B cell (primary cell): ENCODE data around the gene SLC2A5. TPM values are rescaled to one million over a fixed set of nuclear protein-coding genes. Genes with fewer than 3 reads are reported as not detected.

Source experiments
- ATAC-seq: fragments of 200-7000 bp; cut with Tn5 transposase; one replicate; pipeline ENCODE4 v1.10.0; 2021; ENCODE audit warnings: low read depth, mild to moderate bottlenecking, moderate number of reproducible peaks, moderate library complexity
- CTCF ChIA-PET: fragments of 350-600 bp; sonication (Branson Sonifier 250); formaldehyde crosslinking; loops from one replicate; lab custom pipeline; 2021; ENCODE audit warnings: antibody characterized with exemption, inconsistent platforms; lab: Charles Lee
- POLR2A ChIA-PET: fragments of 350-600 bp; sonication (Branson Sonifier 250); formaldehyde crosslinking; loops from one replicate; lab custom pipeline; 2021; ENCODE audit warnings: antibody characterized with exemption; lab: Charles Lee
- DNase-seq: peaks from one replicate; pipeline ENCODE4 v3.0.0; 2013
- H2AFZ ChIP-seq: 2 replicates; pipeline ENCODE4 v1.6.1; 2012; ENCODE audit warnings: mild to moderate bottlenecking, low read depth, low read length; ENCODE audit not compliant: insufficient read depth, poor library complexity, severe bottlenecking
- H3K27ac ChIP-seq, 2 donors: 1 replicate in 1 of 2; 2 replicates in 1 of 2; pipeline ENCODE4 v1.5.1; 2012 to 2013; ENCODE audit warnings: low read length in 2 of 2, mild to moderate bottlenecking in 2 of 2, moderate library complexity in 1 of 2
- H3K27me3 ChIP-seq, 4 experiments: fragments of 200-600 bp in 1 of 4; sonication (generic) in 1 of 4; replicated peaks in 1 of 4; 1 replicate in 2 of 4; 2 replicates in 2 of 4; pipeline versions ENCODE4 v1.6.1 to v1.7.0; 2013 to 2016; ENCODE audit warnings: low read length in 3 of 4, mild to moderate bottlenecking in 2 of 4, mixed read lengths in 1 of 4, moderate library complexity in 1 of 4; ENCODE audit not compliant: insufficient read depth in 4 of 4, control insufficient read depth in 3 of 4; ENCODE audit errors: control extremely low read depth in 1 of 4
- H3K36me3 ChIP-seq, 2 experiments: replicated peaks in 1 of 2; 1 replicate in 1 of 2; 2 replicates in 1 of 2; pipeline versions ENCODE4 v1.6.1 to v1.7.1; 2013; ENCODE audit warnings: low read length in 1 of 2; ENCODE audit not compliant: insufficient read depth in 2 of 2, control insufficient read depth in 1 of 2; ENCODE audit errors: control extremely low read depth in 1 of 2, extremely low read depth in 1 of 2
- H3K4me1 ChIP-seq, 2 donors: fragments of 200-600 bp in 1 of 2; sonication (generic) in 1 of 2; 1 replicate in 1 of 2; 2 replicates in 1 of 2; pipeline versions ENCODE4 v1.5.1 to v1.6.1; 2013 to 2017; ENCODE audit warnings: low read length in 2 of 2; ENCODE audit not compliant: control insufficient read depth in 2 of 2, insufficient read depth in 2 of 2
- H3K4me2 ChIP-seq: replicated peaks from 2 replicates; pipeline ENCODE3; 2012; ENCODE audit warnings: mild to moderate bottlenecking, low read depth, low read length; ENCODE audit not compliant: poor library complexity, severe bottlenecking
- H3K4me3 ChIP-seq, 5 experiments: fragments of 200-600 bp in 1 of 5; sonication (generic) in 1 of 5; 1 replicate in 3 of 5; 2 replicates in 2 of 5; pipeline versions ENCODE4 v1.5.1 to v1.7.0; 2011 to 2016; ENCODE audit warnings: low read length in 4 of 5, mild to moderate bottlenecking in 4 of 5, low read depth in 2 of 5, control low read depth in 1 of 5, moderate library complexity in 1 of 5; ENCODE audit not compliant: insufficient read depth in 1 of 5; ENCODE audit errors: control extremely low read depth in 1 of 5, extremely low read depth in 1 of 5
- H3K79me2 ChIP-seq: fragments of 200-600 bp; sonication (generic); one replicate; pipeline ENCODE4 v1.6.0; 2016; ENCODE audit warnings: low read length; ENCODE audit not compliant: control insufficient read depth, insufficient read depth
- H3K9ac ChIP-seq: fragments of 200-600 bp; sonication (generic); 2 replicates; pipeline ENCODE4 v1.6.1; 2017; ENCODE audit warnings: mild to moderate bottlenecking, low read length, moderate library complexity
- H3K9me3 ChIP-seq, 3 donors: one replicate each; pipeline versions ENCODE4 v1.6.1 to v1.7.1; 2013; ENCODE audit warnings: low read length in 2 of 3; ENCODE audit not compliant: control insufficient read depth in 2 of 3, insufficient read depth in 1 of 3; ENCODE audit errors: control extremely low read depth in 1 of 3
- H4K20me1 ChIP-seq: 2 replicates; pipeline ENCODE4 v1.6.0; 2012; ENCODE audit warnings: mild to moderate bottlenecking, low read length; ENCODE audit not compliant: insufficient read depth, control insufficient read depth, poor library complexity, severe bottlenecking
- H3K27ac Mint-ChIP-seq: one replicate; pipeline ENCODE4 v1.8.0; 2021; ENCODE audit warnings: mixed read lengths
- H3K27me3 Mint-ChIP-seq: one replicate; pipeline ENCODE4 v1.8.0; 2021; ENCODE audit warnings: mixed read lengths
- H3K4me1 Mint-ChIP-seq: one replicate; pipeline ENCODE4 v1.8.0; 2021; ENCODE audit warnings: mixed read lengths
- H3K4me3 Mint-ChIP-seq: one replicate; pipeline ENCODE4 v1.8.0; 2021; ENCODE audit warnings: mixed read lengths
- H3K9me3 Mint-ChIP-seq: one replicate; pipeline ENCODE4 v1.8.0; 2022; ENCODE audit warnings: mixed read lengths; ENCODE audit not compliant: insufficient read depth
- EZH2 ChIP-seq: IDR thresholded peaks from 2 replicates; pipeline ENCODE4 v1.6.1; 2012; ENCODE audit warnings: borderline replicate concordance, low read depth, mild to moderate bottlenecking, moderate library complexity, low read length; ENCODE audit not compliant: insufficient read depth, poor library complexity, severe bottlenecking
- WGBS: methylation state at CpG from one replicate; pipeline ENCODE4 v1.1.5; 2013; ENCODE audit warnings: missing lambda C conversion rate; ENCODE audit not compliant: insufficient coverage; 5-methylcytosine and 5-hydroxymethylcytosine counted together
- intact Hi-C: fragments of 100-400 bp; cut with micrococcal nuclease; formaldehyde crosslinking; loops from one replicate; pipeline ENCODE4 v1.10.0; 2022
- polyA plus RNA-seq: library from polyadenylated mRNA; depleted of rRNA; stranded (reverse); fragments of >200 nt; gene quantifications from 2 replicates; pipeline ENCODE4 v1.2.3, GENCODE V29; 2012
- total RNA-seq, 2 donors: library from RNA; stranded (reverse); fragments of 120-200 nt in 1 of 2; gene quantifications; 1 replicate in 1 of 2; 2 replicates in 1 of 2; pipeline versions ENCODE4 v1.2.3 to v1.2.4, GENCODE V29; 2013 to 2022
- TF ChIP-seq, protein P1 (sequence below): fragments of 200-600 bp; IDR thresholded peaks from one replicate; pipeline ENCODE4 v1.8.0; 2022; ENCODE audit warnings: antibody characterized with exemption, mild to moderate bottlenecking

The SLC2A5 gene
- total and polyA plus RNA-seq, 2 donors (not counting 1 experiment from before 2014, with no cell fraction given): 16.7 to 29.5 TPM

DNA sequence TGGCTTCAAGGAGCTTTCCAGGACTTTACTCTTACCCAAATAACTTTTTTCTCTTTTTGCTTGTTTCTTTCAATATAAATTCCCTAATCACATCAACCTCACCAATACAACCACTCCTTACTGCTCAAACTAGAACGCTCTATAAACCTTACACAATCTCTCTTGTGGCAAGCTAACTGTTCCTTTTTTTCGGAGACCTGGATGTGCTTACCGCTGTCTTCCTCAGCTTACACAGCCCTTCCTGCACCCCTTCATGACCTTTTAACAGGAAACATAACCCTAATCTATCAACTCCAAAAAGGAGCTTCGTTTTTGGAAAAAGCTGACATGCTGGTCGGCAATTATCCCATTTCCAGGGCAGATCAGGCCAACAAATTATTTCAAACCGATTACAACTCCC is 24.1 kb upstream of the SLC2A5 start:
- DNase-seq (no peak), ATAC-seq (no peak)
- WGBS: 44% methylated on average over 6 of the region's 6 CpGs
- H3K27ac ChIP-seq: no peak overlapping the region
- POLR2A ChIA-PET: no interaction called here
- TF ChIP-seq EZH2: no peak
- TF ChIP-seq, protein P1, sequence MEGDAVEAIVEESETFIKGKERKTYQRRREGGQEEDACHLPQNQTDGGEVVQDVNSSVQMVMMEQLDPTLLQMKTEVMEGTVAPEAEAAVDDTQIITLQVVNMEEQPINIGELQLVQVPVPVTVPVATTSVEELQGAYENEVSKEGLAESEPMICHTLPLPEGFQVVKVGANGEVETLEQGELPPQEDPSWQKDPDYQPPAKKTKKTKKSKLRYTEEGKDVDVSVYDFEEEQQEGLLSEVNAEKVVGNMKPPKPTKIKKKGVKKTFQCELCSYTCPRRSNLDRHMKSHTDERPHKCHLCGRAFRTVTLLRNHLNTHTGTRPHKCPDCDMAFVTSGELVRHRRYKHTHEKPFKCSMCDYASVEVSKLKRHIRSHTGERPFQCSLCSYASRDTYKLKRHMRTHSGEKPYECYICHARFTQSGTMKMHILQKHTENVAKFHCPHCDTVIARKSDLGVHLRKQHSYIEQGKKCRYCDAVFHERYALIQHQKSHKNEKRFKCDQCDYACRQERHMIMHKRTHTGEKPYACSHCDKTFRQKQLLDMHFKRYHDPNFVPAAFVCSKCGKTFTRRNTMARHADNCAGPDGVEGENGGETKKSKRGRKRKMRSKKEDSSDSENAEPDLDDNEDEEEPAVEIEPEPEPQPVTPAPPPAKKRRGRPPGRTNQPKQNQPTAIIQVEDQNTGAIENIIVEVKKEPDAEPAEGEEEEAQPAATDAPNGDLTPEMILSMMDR: no peak
- H3K27me3 Mint-ChIP-seq: peaks cover 7% of the 10 kb centered on the region
- H3K79me2 ChIP-seq: no peaks in the 10 kb centered on the region
- H3K9me3 Mint-ChIP-seq: no peaks in the 10 kb centered on the region
- CTCF ChIA-PET: no interaction called here
- H4K20me1 ChIP-seq: no peaks in the 10 kb centered on the region
- no peak overlapping the region for H3K4me3 Mint-ChIP-seq
- H3K27me3 ChIP-seq: no peaks in the 10 kb centered on the region
- H3K4me2 ChIP-seq: no peak overlapping the region
- no peak overlapping the region for H2AFZ ChIP-seq
- H3K4me1 ChIP-seq: no peaks in the 10 kb centered on the region
- no peak overlapping the region for H3K9ac ChIP-seq
- intact Hi-C loops: no loop called here
- no peaks in the 10 kb centered on the region for H3K9me3 ChIP-seq
- H3K27ac Mint-ChIP-seq: no peak overlapping the region
- no peaks in the 10 kb centered on the region for H3K36me3 ChIP-seq
- no peak overlapping the region for H3K4me3 ChIP-seq
- H3K4me1 Mint-ChIP-seq: no peaks in the 10 kb centered on the region

DNA sequence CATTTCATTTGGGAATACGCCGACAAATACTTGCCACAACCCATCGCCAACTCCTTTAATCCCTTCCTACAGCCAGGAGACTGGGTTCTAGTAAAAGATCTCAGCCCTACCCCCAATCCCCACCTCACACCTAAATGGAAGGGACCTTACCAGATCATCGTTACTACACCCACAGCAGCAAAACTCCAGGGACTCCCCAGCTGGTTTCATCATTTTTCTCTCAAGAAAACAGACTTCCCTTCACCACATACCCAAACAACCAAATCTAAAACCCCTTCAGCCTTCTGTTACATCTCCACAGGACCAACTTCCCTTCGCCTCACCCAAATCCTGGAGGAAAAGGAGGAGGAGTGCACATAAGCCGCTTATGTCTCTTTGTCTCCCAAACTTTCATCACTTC is 23.7 kb upstream of the SLC2A5 start:
- Histone ChIP-seq H3K4me3 (no peak overlapping the region), H3K9me3 (no peaks in the 10 kb centered on the region), H3K36me3 (no peaks in the 10 kb centered on the region), H3K27me3 (no peaks in the 10 kb centered on the region), H3K4me2 (no peak overlapping the region), H3K9ac (no peak overlapping the region), H3K4me1 (no peaks in the 10 kb centered on the region), H3K27ac (no peak overlapping the region), H4K20me1 (no peaks in the 10 kb centered on the region), H2AFZ (no peak overlapping the region), H3K79me2 (no peaks in the 10 kb centered on the region)
- intact Hi-C loops: no loop called here
- peaks cover 8% of the 10 kb centered on the region for H3K27me3 Mint-ChIP-seq
- ATAC-seq (no peak), DNase-seq (no peak)
- TF ChIP-seq, protein P1: no peak
- no peak for TF ChIP-seq EZH2
- no peaks in the 10 kb centered on the region for H3K4me1 Mint-ChIP-seq
- no peak overlapping the region for H3K27ac Mint-ChIP-seq
- CTCF ChIA-PET: interaction anchor here (2.0 kb wide), 1 partner anchor 9 kb away, joined by 4 read pairs; no protein-coding TSS in a partner anchor
- POLR2A ChIA-PET: no interaction called here
- no peaks in the 10 kb centered on the region for H3K9me3 Mint-ChIP-seq
- 65% methylated on average over 5 of the region's 6 CpGs for WGBS
- H3K4me3 Mint-ChIP-seq: no peak overlapping the region
